Cardiac septum (tissue), 1 donor: ENCODE measurements around the gene ZNF281. TPM values are rescaled to one million over a fixed set of nuclear protein-coding genes. Genes with fewer than 3 reads are reported as not detected.

Experiments used
- DNase-seq: peaks from one replicate; pipeline ENCODE4 v3.0.0-alpha.2; 2020; ENCODE audit warnings: low spot score
- intact Hi-C: fragments of 100-400 bp; cut with DNase I; formaldehyde crosslinking; loops from one replicate; pipeline ENCODE4 v1.14.0; 2022
- total RNA-seq: library from RNA; stranded (reverse); fragmentation: NEBNext Ultra II Directional; extraction: Animal tissue kit (Norgen Biotek cat#: 25700); gene quantifications from one replicate; pipeline ENCODE4 v1.2.1, GENCODE V29; 2021
- donor health status: DM: no; HTN: no; CAD: no.

ZNF281 gene
- total RNA-seq, 1 donor from 2014 or later = 8.5 TPM

DNA sequence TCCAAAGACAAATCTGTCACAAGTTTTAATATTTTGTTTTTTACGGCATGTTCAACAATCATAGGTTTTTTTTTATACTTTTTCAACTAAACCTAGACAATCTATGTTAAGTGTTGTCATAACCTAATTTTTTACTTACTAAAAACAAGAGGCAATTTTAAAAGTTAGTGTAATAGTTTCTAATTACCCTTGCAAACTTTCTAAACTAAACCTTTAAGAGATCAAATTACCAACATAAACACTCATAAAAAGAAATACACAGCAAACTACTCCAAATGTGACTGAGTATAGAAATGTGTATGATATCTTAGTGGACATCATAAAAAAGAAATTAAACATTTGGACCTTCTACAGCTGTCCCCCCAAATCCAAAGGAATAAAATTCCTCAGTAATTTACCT is 10.0 kb downstream of the ZNF281 start:
- intact Hi-C loops = no loop called here
- DNase-seq = no peak

DNA sequence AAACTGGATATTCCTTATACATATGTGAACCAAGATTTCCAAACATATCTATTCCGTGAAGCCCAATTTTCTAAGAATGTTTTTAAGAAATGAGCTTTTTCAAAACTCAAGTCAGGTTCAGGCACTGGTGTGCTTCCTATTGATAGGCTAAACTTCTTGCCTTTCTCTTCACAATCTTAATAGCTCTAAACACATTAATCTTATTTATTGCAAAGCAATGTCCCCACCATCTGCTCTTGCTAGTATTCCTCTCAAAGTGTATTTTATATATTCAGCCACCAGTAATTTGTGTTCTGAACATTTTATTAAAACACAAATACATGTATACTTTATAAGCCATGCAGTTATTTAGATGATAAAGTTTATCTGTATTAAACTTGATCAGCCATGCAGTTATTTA is 11.5 kb downstream of the ZNF281 start:
- intact Hi-C loops = no loop called here

DNA sequence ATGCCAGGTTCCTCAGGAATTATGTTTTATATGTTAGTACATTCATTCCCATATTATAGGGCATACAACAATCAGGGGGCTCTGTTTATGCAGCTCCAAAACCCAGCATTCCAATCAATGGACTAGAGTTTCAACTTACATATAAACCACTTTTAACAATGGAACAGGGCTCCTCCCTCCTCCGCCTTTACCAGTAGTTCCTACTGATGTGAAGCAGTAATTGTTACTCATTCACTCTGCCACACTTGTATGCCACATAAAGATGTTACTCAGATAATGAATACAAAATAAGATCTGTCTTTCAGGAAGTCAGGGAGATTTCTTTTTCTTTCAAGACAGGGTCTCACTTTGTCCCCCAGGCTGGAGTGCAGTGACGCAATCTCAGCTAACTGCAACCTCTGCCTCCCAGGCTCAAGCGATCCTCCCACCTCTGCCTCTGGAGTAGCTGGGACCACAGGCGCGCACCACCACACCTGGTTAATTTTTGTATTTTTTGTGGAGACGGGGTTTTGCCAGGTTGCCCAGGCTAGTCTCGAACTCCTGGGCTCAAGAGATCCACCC is 17.1 kb downstream of the ZNF281 start:
- intact Hi-C loops = no loop called here
- DNase-seq = no peak

More for the DNA sequence above, 11.5 kb downstream of the ZNF281 start:
- DNase-seq = no peak

DNA sequence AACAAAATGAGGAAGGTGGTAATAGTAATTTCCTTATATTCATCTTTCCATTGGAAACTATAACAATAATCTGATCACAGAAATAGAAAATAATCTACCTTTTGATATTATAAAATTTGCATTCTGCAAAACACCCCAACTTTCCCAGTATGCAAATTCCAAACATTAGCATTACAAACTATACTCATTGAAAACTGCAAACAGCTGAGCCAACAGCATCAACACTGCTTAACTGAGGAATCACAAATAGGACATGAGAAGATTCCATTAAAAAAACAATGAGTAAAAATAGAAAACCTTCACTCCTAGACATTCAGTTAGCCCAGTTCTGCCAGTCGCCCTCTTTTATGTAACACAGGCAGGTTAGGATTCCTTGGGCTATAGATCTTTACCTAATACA is 18.1 kb downstream of the ZNF281 start:
- DNase-seq = no peak
- intact Hi-C loops = no loop called here

DNA sequence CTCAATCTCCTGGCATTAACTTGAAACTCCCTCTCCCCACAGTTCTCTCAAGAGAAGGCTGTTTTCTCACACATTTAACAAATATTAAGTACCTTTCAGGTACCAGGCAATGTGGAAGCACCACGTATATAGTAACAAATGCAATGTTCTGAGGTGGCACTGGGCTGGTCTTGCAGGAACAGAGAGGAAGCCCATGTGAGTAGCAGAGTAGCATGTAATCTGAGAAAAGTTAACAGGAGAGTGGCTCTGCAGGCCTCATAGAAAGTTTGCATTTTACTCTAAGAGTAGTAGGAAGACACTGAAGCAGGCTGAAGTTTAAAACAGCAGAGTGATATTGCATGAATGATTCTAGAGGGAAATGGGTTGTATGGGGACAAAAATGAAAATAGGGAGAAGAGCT is 21.0 kb downstream of the ZNF281 start:
- DNase-seq = no peak
- intact Hi-C loops = no loop called here

DNA sequence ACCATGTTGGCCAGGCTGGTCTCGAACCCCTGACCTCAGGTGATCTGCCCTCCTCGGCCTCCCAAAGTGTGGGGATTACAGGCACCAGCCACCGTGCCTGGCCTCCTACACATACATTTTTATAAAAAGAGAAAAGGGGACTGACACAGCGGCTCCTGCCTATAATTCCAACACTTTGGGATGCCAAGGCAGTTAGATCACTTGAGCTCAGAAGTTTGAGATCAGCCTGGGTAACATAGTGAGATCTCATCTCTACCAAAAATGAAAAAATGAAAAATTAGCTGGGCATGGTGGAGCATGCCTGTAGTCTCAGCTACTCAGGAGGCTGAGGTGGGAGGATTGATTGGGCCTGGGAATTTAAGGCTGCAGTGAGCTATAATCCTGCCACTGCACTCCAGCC is 23.4 kb downstream of the ZNF281 start:
- intact Hi-C loops = no loop called here
- no peak for DNase-seq

DNA sequence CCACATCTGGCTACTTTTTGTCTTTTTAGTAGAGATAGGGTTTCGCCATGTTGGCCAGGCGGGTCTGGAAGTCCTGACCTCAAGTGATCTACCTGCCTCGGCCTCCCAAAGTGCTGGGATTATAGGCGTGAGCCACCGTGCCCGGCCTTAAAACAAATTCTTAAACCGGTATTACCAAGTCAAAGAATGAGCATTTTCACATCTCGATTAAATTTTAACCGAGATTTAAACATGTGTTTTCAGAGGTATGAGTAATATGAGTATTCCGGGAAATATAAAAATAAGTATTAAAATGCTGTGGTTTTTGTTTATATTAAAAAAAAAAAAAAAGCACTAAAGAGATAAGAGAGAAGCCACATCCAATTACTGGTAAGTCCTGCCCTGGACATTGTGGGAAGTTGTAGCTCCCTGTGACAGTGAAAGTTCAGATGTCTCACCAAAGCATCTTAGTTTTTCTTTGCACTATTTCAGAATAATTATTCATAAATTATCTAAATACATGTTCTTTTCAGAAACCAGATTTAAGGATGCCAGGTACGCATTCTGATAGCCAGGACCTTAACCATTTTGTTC is 24.9 kb downstream of the ZNF281 start:
- DNase-seq = no peak
- intact Hi-C loops = no loop called here

DNA sequence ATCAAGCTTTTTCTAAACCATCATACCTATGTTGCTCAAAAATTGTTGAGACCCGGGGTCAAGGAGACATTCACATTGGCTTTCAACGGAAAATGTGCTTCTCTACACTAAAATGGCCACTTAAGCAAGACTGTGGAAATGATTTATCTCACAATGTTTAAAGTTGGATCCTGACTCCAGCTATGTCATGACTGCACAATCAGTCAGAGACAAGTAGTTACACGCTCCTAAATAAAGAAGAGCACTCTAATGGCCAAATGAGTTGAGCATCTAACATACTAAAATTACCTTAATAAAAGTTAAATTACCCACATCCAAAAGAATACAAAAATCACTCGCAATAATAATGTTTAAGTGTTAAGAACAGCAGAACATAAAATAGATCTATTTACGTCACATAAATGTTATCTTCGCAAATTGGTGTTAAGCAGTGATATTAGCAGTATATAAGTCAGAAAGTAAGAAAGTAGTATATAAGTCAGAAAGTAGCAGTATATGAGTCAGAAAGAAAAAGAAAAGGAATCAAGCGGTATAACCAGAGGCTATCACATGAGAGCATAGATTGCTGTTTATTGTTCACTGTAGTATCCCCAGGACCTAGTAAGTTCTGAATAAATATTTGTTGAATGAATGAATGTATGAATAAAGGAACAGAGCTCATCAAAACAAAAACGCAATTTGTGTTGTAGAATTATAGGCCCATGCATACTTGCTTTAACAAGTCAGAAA is 28.4 kb downstream of the ZNF281 start:
- no peak for DNase-seq
- intact Hi-C loops = no loop called here

DNA sequence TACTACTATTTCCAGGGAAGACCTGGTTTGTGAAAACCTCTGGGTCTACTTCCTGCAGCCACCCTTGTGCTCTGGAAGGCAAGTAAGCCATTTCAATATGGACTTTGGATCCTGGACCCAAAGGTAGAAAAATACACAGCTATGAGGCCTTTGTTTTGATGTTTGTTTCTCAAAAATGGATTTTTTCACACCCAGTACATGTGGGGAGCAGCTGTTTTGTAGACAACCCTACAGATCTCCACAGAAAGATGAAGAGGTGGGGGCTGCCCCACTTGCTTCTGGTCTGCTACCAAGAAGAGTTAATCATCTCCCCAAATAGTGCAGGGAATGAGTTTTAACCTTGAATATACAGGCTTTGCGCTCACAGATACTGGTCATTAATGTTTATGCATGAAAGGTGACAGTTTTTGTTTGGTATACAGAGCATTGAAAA is 29.2 kb downstream of the ZNF281 start:
- DNase-seq = no peak
- intact Hi-C loops = no loop called here

DNA sequence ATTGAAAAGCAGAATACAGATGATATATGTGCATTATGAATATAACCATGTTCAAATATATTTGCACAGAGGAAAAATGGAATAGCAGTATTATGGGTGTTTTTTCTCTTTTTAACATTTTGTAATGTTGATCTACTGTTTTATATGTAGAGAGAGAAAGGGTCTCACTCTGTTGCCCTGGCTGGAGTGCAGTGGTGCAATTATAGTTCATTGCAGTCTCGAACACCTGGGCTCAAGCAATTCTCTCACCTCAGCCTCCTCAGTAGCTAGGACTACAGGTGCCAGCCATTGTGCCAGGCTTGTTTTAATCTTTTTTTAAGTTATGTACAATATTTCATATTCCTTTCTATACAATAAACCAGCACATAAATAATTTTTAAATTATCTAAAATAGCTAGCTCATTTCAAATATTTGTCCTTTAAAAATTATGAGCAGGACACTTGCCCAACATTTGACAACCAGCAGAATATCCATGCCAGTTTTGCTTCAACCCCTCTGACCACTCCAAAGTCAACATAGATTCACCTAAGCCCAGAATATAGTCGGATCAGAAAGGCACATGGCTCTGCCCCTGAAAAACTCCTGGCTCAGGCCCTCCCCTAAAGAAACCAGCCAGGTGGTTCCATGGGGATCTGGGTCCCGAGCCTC is 29.8 kb downstream of the ZNF281 start:
- DNase-seq = no peak
- intact Hi-C loops = no loop called here

DNA sequence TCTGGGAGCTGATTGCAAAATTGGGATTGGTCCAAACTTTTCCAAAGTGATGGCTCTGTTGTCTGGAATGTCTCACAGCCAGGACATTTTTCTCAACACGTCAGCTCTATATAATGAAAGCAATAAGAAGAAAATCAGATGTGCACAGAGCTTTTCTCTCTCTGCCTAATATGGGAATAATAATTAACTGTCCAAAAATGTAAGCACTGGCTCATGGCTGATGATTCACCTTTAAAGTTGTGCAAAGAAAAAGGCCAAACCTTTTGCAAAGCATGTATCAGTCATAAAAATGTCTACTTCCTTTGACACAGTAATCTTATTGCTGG is 30.4 kb downstream of the ZNF281 start:
- intact Hi-C loops = no loop called here
- DNase-seq = no peak

DNA sequence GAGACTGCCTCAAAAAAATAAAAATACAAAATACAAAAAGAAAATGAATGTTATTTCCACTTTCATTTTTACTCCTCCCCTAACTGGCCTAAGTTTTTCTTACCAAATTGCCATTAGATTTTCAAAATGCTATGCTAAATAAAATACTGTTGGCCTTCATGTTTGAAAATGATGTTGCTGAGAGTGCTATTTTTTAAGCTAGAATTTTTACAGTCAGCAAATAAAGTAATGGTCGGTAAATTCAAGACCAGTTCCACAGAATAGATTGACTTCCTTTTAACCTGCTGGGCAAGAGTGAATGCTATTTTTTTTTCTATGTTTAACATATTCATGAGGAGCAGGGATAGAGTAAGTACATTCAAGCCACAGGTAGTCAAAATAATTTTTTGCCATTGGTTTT is 31.7 kb downstream of the ZNF281 start:
- intact Hi-C loops = no loop called here

DNA sequence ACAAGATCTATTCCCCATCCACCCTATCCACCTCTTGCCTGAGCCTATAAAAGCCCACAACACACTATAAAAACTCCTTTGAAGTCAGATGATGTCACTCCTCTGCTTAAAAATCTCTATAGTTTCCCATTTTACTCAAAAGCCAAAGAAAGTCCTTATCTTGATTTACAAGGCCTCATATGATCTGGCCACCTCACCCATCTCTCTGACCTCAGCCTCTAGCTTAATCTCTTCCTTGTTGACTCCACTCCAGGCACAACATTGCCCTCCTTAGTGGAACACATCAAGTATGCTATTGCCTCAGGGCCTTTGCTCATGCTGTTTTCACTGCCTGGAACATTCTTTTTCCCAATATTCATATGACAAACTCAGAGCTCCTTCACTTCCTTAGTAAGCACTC is 33.3 kb downstream of the ZNF281 start:
- intact Hi-C loops = no loop called here
- no peak for DNase-seq

More for the DNA sequence above, 31.7 kb downstream of the ZNF281 start:
- no peak for DNase-seq

DNA sequence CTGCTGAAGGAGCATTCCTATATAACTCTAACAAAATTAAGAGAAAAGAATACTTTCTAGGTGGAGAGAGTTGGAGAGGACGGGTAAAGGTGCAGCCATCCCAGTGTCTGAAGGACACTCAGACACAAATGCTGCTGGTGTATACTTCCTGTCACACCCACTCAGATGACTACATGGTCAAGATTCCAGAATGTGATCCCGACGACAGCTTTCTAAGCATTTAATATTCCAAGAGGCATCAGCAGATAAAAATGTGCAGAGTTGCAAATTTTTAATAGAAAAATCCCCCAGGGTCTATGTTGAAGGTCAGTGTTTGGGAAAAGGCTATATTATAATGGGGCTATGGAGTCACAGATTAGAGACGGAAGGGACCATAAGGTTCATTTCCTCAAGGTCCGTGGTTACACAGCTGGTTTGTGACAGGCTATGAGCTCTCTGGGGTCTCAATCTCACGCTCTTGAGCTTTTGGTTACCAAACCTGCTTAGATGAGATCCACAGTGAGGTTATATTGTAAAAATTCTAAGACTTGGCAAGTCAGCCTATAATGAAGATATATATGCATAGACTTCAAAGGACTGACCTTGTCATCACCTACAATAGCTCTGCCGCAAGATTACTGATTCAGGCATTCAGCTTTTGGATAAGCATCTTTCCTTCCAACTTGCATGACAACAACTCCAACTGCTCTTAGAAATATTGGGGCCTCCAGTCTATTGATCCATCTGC is 35.1 kb downstream of the ZNF281 start:
- DNase-seq = no peak
- intact Hi-C loops = no loop called here

DNA sequence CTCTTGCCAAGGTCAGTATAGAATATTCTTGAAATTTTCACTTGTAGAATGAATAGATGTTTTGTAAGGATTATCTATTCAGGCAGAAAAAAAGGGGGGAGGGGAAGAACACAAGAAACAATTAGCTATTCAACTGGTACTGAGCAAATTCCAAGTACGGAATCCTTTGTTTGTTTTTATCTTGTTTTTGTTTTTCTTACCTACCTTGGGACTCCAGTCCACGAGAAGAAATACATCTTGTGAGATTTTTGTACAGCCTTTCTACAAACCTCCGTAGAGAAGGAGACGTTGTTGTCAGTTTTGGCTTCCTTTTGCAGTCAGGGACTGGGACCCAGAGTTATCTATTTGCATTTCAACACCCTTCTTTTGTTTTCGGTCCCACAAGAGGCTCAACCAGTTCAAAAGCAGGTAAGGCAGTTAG is 36.0 kb downstream of the ZNF281 start:
- intact Hi-C loops = no loop called here

DNA sequence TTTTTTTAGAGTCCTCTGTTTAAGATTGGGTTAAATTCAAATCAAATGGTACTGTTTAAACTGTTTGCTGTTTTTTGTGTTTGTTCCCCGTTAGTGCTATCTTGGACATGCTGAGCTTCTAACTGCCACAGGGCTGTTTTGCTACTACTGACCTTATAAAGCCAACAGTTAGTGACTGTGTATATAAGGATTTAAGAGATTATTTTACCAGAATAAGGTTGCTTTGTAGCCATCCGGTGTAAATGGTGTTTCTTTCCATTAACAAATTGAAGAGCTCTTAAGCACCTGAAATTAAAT is 37.0 kb downstream of the ZNF281 start:
- intact Hi-C loops = no loop called here
- no peak for DNase-seq

More for the DNA sequence above, 36.0 kb downstream of the ZNF281 start:
- no peak for DNase-seq

DNA sequence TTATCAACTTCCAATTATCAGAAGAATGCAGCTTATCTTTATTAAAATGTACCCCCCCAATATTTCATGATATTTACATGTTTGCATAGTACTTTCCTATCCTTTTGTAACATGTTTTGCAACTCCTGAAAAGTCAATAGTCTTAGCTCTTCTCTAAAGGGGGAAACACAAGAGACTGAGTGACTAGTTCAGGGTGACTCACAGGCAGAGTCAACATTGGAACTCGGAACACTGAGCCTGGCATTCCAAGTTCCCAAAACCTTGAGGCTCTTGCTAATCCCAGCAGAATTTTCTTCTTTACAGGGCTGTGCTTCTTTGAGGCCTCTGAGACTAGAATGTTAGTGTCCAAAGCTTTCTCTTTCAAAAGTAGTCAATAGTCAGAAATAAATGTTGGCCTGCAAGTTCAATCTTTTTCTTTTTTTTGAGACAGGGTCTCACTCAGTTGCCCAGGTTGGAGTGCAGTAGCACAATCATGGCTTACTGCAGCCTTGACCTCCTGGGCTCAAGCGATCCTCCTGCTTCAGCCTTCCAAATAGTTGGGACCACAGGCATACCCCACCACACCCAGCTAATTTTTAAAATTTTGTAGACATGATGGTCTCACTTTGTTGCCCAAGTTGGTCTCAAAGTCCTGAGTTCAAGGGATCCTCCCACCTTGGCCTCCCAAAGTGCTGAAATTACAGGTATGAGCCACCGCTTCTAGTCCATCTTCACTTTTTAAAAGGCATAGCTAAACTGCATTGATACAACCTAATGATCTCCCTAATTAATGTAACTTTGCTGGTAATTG is 37.5 kb downstream of the ZNF281 start:
- intact Hi-C loops = no loop called here
- no peak for DNase-seq

DNA sequence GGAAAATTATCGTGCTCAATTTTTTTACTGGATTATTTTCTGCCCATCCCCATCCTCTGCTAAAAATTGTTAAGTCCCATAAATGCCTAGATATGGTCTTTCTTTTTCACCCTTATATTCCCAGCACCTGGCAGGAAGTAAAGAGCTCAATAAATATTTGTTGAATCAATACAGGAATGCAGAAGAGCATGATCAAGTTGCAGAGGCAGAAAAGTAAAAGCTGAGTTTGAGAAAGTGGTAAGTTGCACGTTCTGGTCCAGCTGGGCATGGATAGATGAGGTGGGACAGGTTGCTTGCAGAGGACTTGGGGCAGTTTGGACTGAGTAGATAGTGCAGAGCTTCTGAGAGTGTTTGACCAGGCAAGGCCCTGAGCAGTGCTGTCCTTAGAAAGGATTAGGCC is 40.1 kb downstream of the ZNF281 start:
- DNase-seq = no peak
- intact Hi-C loops = loop anchor here (5.0 kb wide), 1 partner anchor 38 kb away; no protein-coding TSS in a partner anchor

DNA sequence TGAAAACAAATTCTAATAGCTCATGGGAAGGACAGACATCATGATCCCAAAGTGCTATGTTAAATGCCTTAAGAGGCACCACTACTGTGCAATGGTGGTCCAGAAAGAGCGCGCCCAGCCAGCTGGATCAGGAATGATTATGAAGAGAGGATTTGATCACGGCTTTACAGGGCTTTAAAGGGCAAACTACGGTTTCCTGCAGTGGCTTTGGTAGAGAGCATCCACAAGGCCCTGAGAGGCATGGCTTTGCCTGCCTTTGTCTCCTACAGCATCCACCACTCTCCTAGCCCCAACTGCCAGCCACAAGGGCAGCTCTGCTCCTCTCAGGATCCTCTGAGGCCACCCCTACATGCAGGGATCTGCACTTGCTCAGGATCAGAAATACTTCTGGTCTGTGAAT is 40.7 kb downstream of the ZNF281 start:
- intact Hi-C loops = loop anchor here (5.0 kb wide), 1 partner anchor 38 kb away; no protein-coding TSS in a partner anchor

More for the DNA sequence above, 40.7 kb downstream of the ZNF281 start:
- no peak for DNase-seq
